ENCODE data around the gene RAPGEF2. TPM values are rescaled to one million over a fixed set of nuclear protein-coding genes. Genes with fewer than 3 reads are reported as not detected.

RAPGEF2 gene
- total RNA-seq, 4 donors from 2014 or later = 14.1 to 30.5 (median 21.4) TPM

GRCh38 chr4:159190651-159191050, 87.8 kb downstream of the RAPGEF2 start:
- 86 to 88% methylated on average over 2 of the region's 2 CpGs for WGBS, 2 donors
- TF ChIP-seq CTCF (IDR thresholded peaks at IDR 0.05) (no peak), POLR2A (IDR thresholded peaks at IDR 0.05) (no peak)
- Histone ChIP-seq H3K27ac (no peak overlapping the region), H3K36me3 (no peaks in the 10 kb centered on the region), H3K27me3 (no peaks in the 10 kb centered on the region), H3K9me3 (no peaks in the 10 kb centered on the region), H3K4me3 (no peak overlapping the region), H3K4me1 (peaks cover 0 to 6% (median 0%) of the 10 kb centered on the region in 3 donors)
- intact Hi-C loops (cut with DNase I) = no loop called here
- DNase-seq = no peak

GRCh38 chr4:159191989-159192388, 89.1 kb downstream of the RAPGEF2 start:
- Histone ChIP-seq H3K27me3 (no peaks in the 10 kb centered on the region), H3K4me3 (no peak overlapping the region), H3K27ac (no peak overlapping the region), H3K9me3 (no peaks in the 10 kb centered on the region), H3K36me3 (no peaks in the 10 kb centered on the region), H3K4me1 (no peaks in the 10 kb centered on the region)
- TF ChIP-seq CTCF (IDR thresholded peaks at IDR 0.05) = peak in 2 of 6 experiments; percentile 12 to 48
- no peak for TF ChIP-seq POLR2A (IDR thresholded peaks at IDR 0.05)
- no peak for DNase-seq
- intact Hi-C loops (cut with DNase I) = no loop called here
- WGBS, 2 donors = 80 to 81% methylated on average over 5 of the region's 5 CpGs

GRCh38 chr4:159193046-159193620, 90.3 kb downstream of the RAPGEF2 start:
- no peaks in the 10 kb centered on the region for H3K4me1 ChIP-seq

GRCh38 chr4:159195361-159195769, 92.5 kb downstream of the RAPGEF2 start:
- DNase-seq = no peak
- no peak for TF ChIP-seq CTCF (IDR thresholded peaks at IDR 0.05)
- no peak for TF ChIP-seq POLR2A (IDR thresholded peaks at IDR 0.05)
- intact Hi-C loops (cut with DNase I) = no loop called here
- Histone ChIP-seq H3K27me3 (no peaks in the 10 kb centered on the region), H3K27ac (no peak overlapping the region), H3K4me1 (no peaks in the 10 kb centered on the region), H3K9me3 (no peaks in the 10 kb centered on the region), H3K36me3 (no peaks in the 10 kb centered on the region), H3K4me3 (no peak overlapping the region)
- 73 to 77% methylated on average over 5 of the region's 5 CpGs for WGBS, 2 donors

More at GRCh38 chr4:159193046-159193620, 90.3 kb downstream of the RAPGEF2 start:
- TF ChIP-seq CTCF (IDR thresholded peaks at IDR 0.05) (no peak), POLR2A (IDR thresholded peaks at IDR 0.05) (no peak)
- no peaks in the 10 kb centered on the region for H3K27me3 ChIP-seq
- no peak overlapping the region for H3K4me3 ChIP-seq
- no peaks in the 10 kb centered on the region for H3K36me3 ChIP-seq
- no peaks in the 10 kb centered on the region for H3K9me3 ChIP-seq
- 50 to 52% methylated on average over 1 of the region's 1 CpG for WGBS, 2 donors
- H3K27ac ChIP-seq = no peak overlapping the region
- DNase-seq = no peak
- intact Hi-C loops (cut with DNase I) = no loop called here

- intact Hi-C loops (cut with DNase I) = no loop called here
- 79 to 86% methylated on average over 4 of the region's 4 CpGs for WGBS, 2 donors
- no peak for DNase-seq
- Histone ChIP-seq H3K4me1 (peaks cover 0 to 11% (median 5%) of the 10 kb centered on the region in 3 donors), H3K4me3 (no peak overlapping the region), H3K27me3 (no peaks in the 10 kb centered on the region), H3K27ac (no peak overlapping the region), H3K36me3 (no peaks in the 10 kb centered on the region), H3K9me3 (no peaks in the 10 kb centered on the region)
- TF ChIP-seq CTCF (IDR thresholded peaks at IDR 0.05) (no peak), POLR2A (IDR thresholded peaks at IDR 0.05) (no peak)
These were observed 94.5 kb downstream of the RAPGEF2 start for GRCh38 chr4:159197260-159197884.
